Kidney (tissue), 14 donors: Measurements from ENCODE around the gene TMEM74B. TPM values are rescaled to one million over a fixed set of nuclear protein-coding genes. Genes with fewer than 3 reads are reported as not detected.

ENCODE experiments used
- DNase-seq, 5 donors: peaks; one replicate each; pipeline ENCODE4 v3.0.0-alpha.2; 2013 to 2020
- FAIRE-seq: peaks from 2 replicates; lab custom pipeline; 2012; peaks lifted over from hg19 to GRCh38; lab: Jason Lieb, UNC
- H3K27ac ChIP-seq, 2 donors: one replicate each; pipeline ENCODE4 v1.7.0; 2013; ENCODE audit warnings: low read depth in 2 of 2, low read length in 2 of 2, inconsistent platforms in 1 of 2
- H3K27me3 ChIP-seq: one replicate; pipeline ENCODE4 v1.7.1; 2013; ENCODE audit warnings: low read length, inconsistent platforms; ENCODE audit not compliant: control insufficient read depth, insufficient read depth
- H3K36me3 ChIP-seq, 3 donors: one replicate each; pipeline versions ENCODE4 v1.7.0 to v1.7.1; 2013; ENCODE audit warnings: low read length in 3 of 3, control low read depth in 1 of 3, inconsistent platforms in 1 of 3; ENCODE audit not compliant: insufficient read depth in 3 of 3, control insufficient read depth in 2 of 3
- H3K4me1 ChIP-seq, 3 donors: one replicate each; pipeline versions ENCODE4 v1.7.0 to v1.7.1; 2013; ENCODE audit warnings: low read length in 3 of 3, inconsistent platforms in 1 of 3, low read depth in 1 of 3; ENCODE audit not compliant: control insufficient read depth in 2 of 3, insufficient read depth in 2 of 3
- H3K4me3 ChIP-seq, 3 donors: one replicate each; pipeline versions ENCODE4 v1.7.0 to v1.8.1; 2013; ENCODE audit warnings: low read length in 3 of 3, control low read depth in 1 of 3, inconsistent platforms in 1 of 3
- H3K9ac ChIP-seq, 3 donors: one replicate each; pipeline versions ENCODE4 v1.7.0 to v1.7.1; 2013; ENCODE audit warnings: low read length in 3 of 3, control low read depth in 1 of 3, inconsistent platforms in 1 of 3
- H3K9me3 ChIP-seq, 3 donors: one replicate each; pipeline versions ENCODE4 v1.7.0 to v1.7.1; 2013; ENCODE audit warnings: low read length in 3 of 3, control low read depth in 1 of 3, inconsistent platforms in 1 of 3; ENCODE audit not compliant: control insufficient read depth in 2 of 3, insufficient read depth in 1 of 3
- CTCF ChIP-seq: IDR thresholded peaks from 3 replicates; pipeline ENCODE4 v1.5.1; 2012; ENCODE audit warnings: mild to moderate bottlenecking, moderate library complexity, borderline replicate concordance; ENCODE audit not compliant: insufficient read depth; ENCODE audit errors: extremely low read depth
- intact Hi-C: fragments of 100-400 bp; cut with DNase I; formaldehyde crosslinking; loops from one replicate; pipeline ENCODE4 v1.11.1; 2022
- polyA plus RNA-seq: library from polyadenylated mRNA; stranded (reverse); fragments of 350-450 nt; fragmentation: Illumina TruSeq; extraction: RNeasy Lipid Tissue Mini Kit (QIAGEN cat#74804); gene quantifications from one replicate; pipeline ENCODE4 v1.2.3, GENCODE V29; 2014; ENCODE audit warnings: low read depth, low replicate concordance; ENCODE audit not compliant: insufficient read depth
- total RNA-seq: library from RNA; stranded (reverse); fragmentation: NEBNext Ultra II Directional; extraction: Animal tissue kit (Norgen Biotek cat#: 25700); gene quantifications from one replicate; pipeline ENCODE4 v1.2.1, GENCODE V29; 2021
- donor health status: control.
- donor health status: control.
- donor health status: control.
- donor health status: control.
- donor health status: control.
- donor health status: DM: yes; HTN: yes; CAD: no.
- donor health status: Normal renal cell carcinoma (clear cell type).

Gene TMEM74B
- total and polyA plus RNA-seq, 2 donors from 2014 or later = 0.54 to 1.6 TPM

- no peak for DNase-seq
- peaks cover 5% of the 10 kb centered on the region for H3K27me3 ChIP-seq
- no peaks in the 10 kb centered on the region for H3K36me3 ChIP-seq
- no peak for TF ChIP-seq CTCF
- H3K9me3 ChIP-seq = no peaks in the 10 kb centered on the region
- intact Hi-C loops = no loop called here
- no peak overlapping the region for H3K9ac ChIP-seq
- H3K4me1 ChIP-seq = no peaks in the 10 kb centered on the region
- no peak overlapping the region for H3K4me3 ChIP-seq
- FAIRE-seq = no peak
- no peak overlapping the region for H3K27ac ChIP-seq
Measured at GRCh38 chr20:1188347-1188746, 3.6 kb upstream of the TMEM74B start.

- H3K9me3 ChIP-seq = no peaks in the 10 kb centered on the region
- intact Hi-C loops = no loop called here
- no peaks in the 10 kb centered on the region for H3K4me1 ChIP-seq
- FAIRE-seq (no peak), DNase-seq (no peak)
- no peak overlapping the region for H3K27ac ChIP-seq
- no peak overlapping the region for H3K9ac ChIP-seq
- H3K4me3 ChIP-seq = no peak overlapping the region
- peaks cover 5% of the 10 kb centered on the region for H3K27me3 ChIP-seq
- no peaks in the 10 kb centered on the region for H3K36me3 ChIP-seq
- no peak for TF ChIP-seq CTCF
Measured at GRCh38 chr20:1187605-1188171, 2.9 kb upstream of the TMEM74B start.

- H3K9me3 ChIP-seq = no peaks in the 10 kb centered on the region
- H3K27ac ChIP-seq = no peak overlapping the region
- no peak for TF ChIP-seq CTCF
- no peaks in the 10 kb centered on the region for H3K36me3 ChIP-seq
- no peak for DNase-seq
- intact Hi-C loops = no loop called here
- FAIRE-seq = no peak
- H3K27me3 ChIP-seq = peaks cover 5% of the 10 kb centered on the region
- H3K9ac ChIP-seq = no peak overlapping the region
- no peak overlapping the region for H3K4me3 ChIP-seq
- no peaks in the 10 kb centered on the region for H3K4me1 ChIP-seq
Measured at GRCh38 chr20:1186367-1186991, 1.7 kb upstream of the TMEM74B start.
